Measurements from ENCODE around the gene SLCO6A1. TPM values are rescaled to one million over a fixed set of nuclear protein-coding genes. Genes with fewer than 3 reads are reported as not detected.

Gene SLCO6A1
- total RNA-seq, 1 experiment from 2014 or later = 0.60 TPM

GRCh38 chr5:102481054-102481715 is 17.6 kb downstream of the SLCO6A1 start:
- peak; percentile 70 for DNase-seq (ENCODE audit: low read depth)

GRCh38 chr5:102453716-102454115 is 45.1 kb downstream of the SLCO6A1 start:
- DNase-seq (ENCODE audit: low read depth) = peak; percentile 70

DNA sequence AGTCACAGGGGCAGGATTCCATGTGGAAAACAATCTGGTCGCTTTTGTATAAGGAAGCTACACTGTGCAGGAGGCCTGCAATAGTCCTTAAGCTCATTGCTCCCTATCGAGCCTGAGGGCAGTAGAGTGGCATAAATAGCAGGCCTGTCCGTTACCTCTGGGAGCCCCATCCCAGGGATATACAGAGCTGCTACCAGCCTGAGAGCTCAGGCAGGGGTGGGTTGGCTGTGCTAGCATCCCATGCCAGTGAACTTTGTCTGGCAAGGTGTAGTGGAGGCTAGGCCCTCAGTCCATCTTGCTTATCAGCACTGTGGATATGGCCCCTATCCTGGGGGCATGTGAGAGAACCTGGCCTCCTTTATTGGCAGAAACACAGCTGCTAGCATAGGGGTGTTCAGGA is 47.7 kb downstream of the SLCO6A1 start:
- DNase-seq (ENCODE audit: low read depth) = no peak

DNA sequence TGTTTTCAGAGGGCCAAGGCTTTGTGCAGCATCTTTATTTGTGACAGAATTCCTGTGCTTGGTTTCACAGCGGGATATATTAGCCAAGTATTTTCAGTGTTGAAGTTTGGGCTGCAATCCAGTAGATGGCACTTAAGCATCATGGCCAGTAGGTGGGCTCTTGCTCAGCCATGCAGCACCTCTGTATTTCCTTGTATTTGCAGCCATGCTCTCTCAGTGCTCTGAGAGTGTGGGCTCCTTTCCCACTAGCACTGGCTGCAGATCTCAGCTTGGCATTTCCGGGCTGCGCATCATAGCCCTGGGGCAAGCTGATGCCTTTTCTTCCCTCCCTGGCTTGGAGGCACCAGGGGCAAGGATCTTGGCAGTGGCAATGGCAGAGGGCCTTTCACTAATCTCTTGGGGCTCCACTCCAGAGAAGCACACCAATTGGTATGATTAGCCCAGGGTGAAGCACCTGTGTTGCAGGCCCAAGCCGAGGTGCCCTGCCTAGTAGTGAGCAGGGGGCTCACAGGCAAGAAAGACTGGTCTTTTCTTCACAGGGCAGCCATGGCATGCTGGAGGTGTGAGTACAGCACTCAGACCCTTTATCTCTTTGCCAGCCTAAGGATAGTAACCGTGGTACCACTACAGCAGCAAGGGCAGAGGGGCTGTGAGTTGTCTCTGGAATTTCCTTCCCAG is 48.3 kb downstream of the SLCO6A1 start:
- peak; percentile 71 for DNase-seq (ENCODE audit: low read depth)

GRCh38 chr5:102433473-102433872 is 65.3 kb downstream of the SLCO6A1 start:
- DNase-seq (ENCODE audit: low read depth) = no peak

DNA sequence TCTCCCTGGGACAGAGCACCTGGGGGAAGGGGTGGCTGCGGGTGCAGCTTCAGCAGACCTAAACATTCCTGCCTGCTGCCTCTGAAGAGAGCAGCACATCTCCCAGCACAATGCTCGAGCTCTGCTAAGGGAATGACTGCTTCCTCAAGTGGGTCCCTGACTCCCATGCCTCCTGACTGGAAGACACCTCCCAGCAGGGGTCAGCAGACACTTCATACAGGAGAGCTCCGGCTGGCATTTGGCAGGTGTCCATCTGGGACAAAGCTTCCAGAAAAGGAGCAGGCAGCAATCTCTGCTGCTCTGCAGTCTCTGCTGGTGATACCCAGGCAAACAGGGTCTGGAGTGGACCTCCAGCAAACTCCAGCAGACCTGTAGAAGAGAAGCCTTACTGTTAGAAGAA is 77.2 kb downstream of the SLCO6A1 start:
- DNase-seq (ENCODE audit: low read depth) = peak; percentile 58

GRCh38 chr5:102418531-102418930 is 80.3 kb downstream of the SLCO6A1 start:
- DNase-seq (ENCODE audit: low read depth) = no peak

DNA sequence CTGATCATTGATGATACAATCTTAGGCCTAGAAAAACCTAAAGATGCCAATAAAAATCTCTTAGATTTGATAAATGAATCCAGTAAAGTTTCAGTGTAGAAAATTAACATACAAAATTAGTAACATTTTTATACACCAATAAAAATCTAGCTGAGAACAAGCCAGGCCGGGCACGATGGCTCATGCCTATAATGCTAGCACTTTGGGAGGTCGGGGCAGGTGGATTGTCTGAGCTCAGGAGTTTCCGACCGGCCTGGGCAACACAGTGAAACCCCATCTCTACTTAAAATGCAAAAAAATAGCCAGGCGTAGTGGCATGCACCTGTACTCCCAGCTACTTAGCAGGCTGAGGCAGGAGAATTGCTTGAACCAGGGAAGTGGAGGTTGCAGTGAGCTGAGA is 84.4 kb downstream of the SLCO6A1 start:
- no peak for DNase-seq (ENCODE audit: low read depth)

- DNase-seq (ENCODE audit: low read depth) = no peak
These were observed 110.6 kb downstream of the SLCO6A1 start for GRCh38 chr5:102388235-102388634.

- DNase-seq (ENCODE audit: low read depth) = no peak
These were observed 113.4 kb downstream of the SLCO6A1 start for GRCh38 chr5:102385365-102385764.

GRCh38 chr5:102380174-102380573 is 118.6 kb downstream of the SLCO6A1 start:
- no peak for DNase-seq (ENCODE audit: low read depth)

DNA sequence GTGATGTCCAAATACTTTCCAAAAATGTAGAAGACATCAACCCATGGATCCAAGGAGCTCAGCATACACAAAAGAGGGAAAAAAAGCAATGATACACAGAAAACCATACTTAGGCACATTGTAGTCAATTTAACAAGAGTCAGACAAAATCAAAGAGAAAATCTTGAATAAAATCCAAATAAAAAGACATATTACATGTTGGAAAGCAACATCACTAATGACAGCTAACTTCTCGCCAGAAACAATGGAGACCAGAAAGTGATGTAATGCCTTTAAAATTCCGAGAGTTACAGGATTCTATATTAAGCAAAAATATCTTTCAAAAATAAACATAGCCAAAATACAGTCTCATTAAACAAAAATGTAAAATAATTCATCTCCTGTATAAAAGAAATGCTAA is 122.9 kb downstream of the SLCO6A1 start:
- no peak for DNase-seq (ENCODE audit: low read depth)

- no peak for DNase-seq (ENCODE audit: low read depth)
These were observed 123.5 kb downstream of the SLCO6A1 start for GRCh38 chr5:102375272-102375671.

DNA sequence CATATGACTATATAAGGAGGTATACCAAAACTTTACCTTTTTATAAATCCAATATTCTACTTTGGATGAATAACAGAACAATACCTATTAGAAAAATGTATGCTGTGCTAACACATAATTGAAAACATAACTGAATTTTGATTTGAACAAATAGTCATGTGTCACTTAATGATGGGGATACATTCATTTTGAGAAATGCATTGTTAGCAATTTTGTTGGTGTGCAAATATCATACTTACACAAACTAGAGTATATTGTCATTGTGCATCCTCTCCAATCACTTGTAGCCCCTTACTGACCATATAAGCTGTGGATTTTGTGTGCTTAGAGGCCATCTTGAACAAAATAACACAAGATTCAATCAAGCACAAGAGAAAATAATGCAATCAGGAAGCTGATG is 130.4 kb downstream of the SLCO6A1 start:
- no peak for DNase-seq (ENCODE audit: low read depth)

DNA sequence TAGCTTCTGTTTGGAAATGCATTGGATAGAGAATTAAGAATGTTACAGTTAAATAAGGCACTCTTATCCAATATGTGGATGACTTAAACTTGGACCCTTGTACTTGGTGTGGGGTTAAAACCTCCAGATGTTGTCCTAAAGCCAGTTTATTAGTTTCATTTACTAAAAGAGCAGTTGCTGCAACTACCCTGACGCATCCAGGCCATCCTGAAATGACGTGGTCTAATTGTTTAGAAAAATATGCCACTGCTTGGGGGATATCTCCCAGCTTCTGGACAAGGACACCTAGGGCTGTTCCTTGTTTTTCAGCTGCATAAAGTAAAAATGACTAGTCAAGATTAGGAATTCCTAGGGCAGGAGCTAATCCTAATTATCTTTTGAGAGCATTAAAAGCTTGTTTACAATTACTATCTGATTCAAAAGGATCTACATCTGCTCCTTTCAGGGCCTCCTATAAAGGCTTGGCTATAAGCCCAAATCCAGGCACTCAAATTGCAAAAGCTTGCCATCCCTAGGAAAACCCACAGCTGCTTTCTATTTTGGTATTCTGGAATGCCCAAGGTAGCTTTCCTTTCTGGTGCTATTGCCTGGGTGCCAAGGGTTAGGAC is 157.0 kb downstream of the SLCO6A1 start:
- peak; percentile 39 for DNase-seq (ENCODE audit: low read depth)

GRCh38 chr5:102324714-102325113 is 174.1 kb downstream of the SLCO6A1 start:
- no peak for DNase-seq (ENCODE audit: low read depth)

Other genes with a start within 250 kb of the SLCO6A1 start
- under 0.01 TPM in 2 replicates for gene SLCO4C1, start 202.7 kb downstream of the SLCO6A1 start, total RNA-seq (2014; rRNA removed; shearing (Covaris generic))

Measured in RPMI7951 (cell line).